AG10803 (cell line): ENCODE measurements around the gene NECTIN2.
"Not testable (repeated sequence)": the region's sequence is repeated elsewhere in the genome, so short reads cannot be mapped to it uniquely, and the experiment has no call there.

Source experiments
- DNase-seq: peaks from one replicate; pipeline ENCODE4 v3.0.0; 2010; ENCODE audit warnings: low read depth
- H3K4me3 ChIP-seq: 2 replicates; pipeline ENCODE4 v1.5.1; 2011; ENCODE audit warnings: mild to moderate bottlenecking, low read length, control low read depth
- TF ChIP-seq, protein P1 (sequence below): conservative IDR thresholded peaks from 2 replicates; pipeline ENCODE4 v1.5.1; 2011; ENCODE audit warnings: mild to moderate bottlenecking, low read length, control low read depth, inconsistent platforms

Gene NECTIN2

DNA sequence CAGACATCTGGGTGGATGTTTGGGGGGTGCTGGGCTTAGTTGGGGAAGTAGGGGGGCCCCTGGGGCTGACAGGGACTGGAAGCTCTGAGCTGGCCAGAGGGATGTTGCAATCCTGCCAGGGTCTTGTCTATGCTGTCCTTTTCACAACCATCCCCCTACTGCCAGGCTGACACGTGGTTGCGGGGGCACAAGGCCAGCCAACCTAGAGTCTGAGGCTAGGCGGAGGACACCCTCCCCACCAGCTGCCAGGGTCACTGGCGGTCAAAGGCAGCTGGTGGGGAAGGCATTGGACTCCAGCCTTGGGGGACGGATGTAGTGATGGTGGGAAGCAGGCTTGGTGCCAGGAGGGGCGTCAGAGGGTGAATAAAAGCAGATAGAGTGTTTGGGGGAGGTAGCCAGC lies 66.8 kb downstream of the NECTIN2 start:
- TF ChIP-seq, protein P1, sequence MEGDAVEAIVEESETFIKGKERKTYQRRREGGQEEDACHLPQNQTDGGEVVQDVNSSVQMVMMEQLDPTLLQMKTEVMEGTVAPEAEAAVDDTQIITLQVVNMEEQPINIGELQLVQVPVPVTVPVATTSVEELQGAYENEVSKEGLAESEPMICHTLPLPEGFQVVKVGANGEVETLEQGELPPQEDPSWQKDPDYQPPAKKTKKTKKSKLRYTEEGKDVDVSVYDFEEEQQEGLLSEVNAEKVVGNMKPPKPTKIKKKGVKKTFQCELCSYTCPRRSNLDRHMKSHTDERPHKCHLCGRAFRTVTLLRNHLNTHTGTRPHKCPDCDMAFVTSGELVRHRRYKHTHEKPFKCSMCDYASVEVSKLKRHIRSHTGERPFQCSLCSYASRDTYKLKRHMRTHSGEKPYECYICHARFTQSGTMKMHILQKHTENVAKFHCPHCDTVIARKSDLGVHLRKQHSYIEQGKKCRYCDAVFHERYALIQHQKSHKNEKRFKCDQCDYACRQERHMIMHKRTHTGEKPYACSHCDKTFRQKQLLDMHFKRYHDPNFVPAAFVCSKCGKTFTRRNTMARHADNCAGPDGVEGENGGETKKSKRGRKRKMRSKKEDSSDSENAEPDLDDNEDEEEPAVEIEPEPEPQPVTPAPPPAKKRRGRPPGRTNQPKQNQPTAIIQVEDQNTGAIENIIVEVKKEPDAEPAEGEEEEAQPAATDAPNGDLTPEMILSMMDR: no peak
- no peak overlapping the region for H3K4me3 ChIP-seq
- DNase-seq: no peak

DNA sequence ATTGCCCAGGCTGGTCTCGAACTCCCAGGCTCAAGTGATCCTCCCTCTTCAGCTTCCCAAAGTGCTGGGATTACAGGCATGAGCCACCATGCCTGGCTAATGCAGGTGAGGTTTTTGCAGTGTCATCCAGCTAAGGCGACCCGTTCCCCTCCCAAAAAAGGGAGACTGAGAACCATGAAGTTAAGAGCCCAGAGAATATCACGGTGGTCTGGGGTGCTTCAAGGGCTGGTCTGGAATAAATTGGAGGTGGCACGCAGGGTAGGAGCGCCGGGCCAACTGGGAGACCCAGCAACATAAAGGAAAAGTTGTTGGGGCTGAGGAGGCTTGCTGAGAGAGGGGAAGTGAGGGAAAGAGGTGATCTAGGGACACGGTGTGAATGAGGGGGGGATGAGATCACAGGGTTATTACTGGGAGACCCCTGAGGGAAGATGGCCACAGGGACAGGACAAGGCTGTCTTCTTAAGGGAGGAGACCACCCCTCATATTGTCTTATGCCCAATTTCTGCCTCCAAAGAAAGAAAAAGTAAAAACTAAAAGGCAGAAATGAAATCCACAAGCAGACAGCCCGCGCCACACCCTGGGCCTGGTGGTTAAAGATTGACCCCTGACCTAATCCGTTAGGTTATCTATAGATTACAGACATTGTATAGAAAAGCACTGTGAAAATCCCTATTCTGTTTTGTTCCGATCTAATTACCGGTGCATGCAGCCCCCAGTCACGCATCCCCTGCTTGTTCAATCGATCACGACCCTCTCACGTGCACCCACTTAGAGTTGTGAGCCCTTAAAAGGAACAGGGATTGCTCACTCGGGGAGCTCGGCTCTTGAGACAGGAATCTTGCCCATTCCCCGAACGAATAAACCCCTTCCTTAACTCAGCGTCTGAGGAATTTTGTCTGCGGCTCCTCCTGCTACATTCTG lies 67.7 kb downstream of the NECTIN2 start:
- not testable (repeated sequence) for H3K4me3 ChIP-seq, DNase-seq

DNA sequence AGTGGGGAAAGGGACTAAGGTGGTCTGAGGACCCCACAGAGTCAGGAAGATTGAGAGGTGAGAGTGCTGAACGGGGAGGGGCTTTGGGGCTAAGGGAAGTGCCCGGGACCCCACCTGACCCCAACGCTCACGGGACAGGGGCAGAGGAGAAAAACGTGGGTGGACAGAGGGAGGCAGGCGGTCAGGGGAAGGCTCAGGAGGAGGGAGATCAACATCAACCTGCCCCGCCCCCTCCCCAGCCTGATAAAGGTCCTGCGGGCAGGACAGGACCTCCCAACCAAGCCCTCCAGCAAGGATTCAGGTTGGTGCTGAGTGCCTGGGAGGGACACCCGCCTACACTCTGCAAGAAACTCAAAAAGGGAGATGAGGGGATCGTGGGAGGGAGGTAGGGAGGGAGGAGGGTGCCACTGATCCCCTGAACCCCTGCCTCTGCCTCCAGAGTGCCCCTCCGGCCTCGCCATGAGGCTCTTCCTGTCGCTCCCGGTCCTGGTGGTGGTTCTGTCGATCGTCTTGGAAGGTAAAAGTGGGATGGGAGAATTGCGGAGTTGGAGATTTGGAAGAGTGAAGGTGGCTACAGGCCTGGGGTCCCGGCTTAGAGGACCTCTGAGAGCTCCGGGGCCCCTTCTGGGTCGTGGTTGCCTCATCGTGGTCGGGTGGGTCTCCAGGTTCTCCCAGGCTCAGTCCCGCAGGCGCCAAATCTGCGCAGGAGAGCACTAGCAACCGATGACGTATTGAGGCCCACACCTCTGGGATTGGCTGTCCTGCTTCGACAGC lies 68.5 kb downstream of the NECTIN2 start, which contains the start of gene APOC1:
TSS of gene APOC1 (plus strand) at position 176 of the 774 bp plus-strand sequence. CDS start at position 460, 284 bp downstream.
- peak within 1 kb of the TSS; percentile 67 for H3K4me3 ChIP-seq
- DNase-seq: peak; percentile 59

DNA sequence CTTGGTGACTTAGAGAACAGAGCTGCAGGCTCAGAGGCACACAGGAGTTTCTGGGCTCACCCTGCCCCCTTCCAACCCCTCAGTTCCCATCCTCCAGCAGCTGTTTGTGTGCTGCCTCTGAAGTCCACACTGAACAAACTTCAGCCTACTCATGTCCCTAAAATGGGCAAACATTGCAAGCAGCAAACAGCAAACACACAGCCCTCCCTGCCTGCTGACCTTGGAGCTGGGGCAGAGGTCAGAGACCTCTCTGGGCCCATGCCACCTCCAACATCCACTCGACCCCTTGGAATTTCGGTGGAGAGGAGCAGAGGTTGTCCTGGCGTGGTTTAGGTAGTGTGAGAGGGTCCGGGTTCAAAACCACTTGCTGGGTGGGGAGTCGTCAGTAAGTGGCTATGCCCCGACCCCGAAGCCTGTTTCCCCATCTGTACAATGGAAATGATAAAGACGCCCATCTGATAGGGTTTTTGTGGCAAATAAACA lies 78.2 kb downstream of the NECTIN2 start:
- TF ChIP-seq, protein P1: no peak
- DNase-seq: no peak

DNA sequence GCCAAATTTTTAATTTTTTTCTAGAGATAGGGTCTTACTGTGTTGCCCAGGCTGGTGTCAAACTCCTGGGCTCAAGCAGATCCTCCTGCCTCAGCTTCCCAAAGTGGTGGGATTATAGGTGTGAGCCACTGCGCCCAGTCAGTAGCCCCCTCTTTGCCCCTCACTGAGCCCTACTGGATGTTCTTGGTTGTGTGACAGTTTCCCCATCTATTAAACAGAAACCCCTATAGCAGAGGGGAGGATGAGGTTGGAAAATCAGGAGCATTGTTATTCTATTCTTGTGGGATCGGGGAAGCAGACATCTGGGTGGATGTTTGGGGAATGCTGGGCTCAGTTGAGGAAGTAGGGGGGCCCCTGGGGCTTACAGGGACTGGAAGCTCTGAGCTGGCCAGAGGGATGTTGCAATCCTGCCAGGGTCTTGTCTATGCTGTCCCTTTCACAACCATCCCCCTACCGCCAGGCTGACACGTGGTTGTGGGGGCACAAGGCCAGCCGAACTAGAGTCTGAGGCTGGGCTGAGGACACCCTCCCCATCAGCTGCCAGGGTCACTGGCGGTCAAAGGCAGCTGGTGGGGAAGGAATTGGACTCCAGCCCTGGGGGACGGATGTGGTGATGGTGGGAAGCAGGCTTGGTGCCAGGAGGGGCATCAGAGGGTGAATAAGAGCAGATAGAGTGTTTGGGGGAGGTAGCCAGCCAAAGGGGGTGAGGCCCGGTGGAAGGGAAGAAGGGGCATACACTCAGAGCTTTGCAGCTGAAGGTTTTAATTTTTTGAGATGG lies 79.2 kb downstream of the NECTIN2 start:
- TF ChIP-seq, protein P1: no peak
- peak; percentile 76 for DNase-seq
- no peak overlapping the region for H3K4me3 ChIP-seq

More for the DNA sequence above, 78.2 kb downstream of the NECTIN2 start:
- no peak overlapping the region for H3K4me3 ChIP-seq

DNA sequence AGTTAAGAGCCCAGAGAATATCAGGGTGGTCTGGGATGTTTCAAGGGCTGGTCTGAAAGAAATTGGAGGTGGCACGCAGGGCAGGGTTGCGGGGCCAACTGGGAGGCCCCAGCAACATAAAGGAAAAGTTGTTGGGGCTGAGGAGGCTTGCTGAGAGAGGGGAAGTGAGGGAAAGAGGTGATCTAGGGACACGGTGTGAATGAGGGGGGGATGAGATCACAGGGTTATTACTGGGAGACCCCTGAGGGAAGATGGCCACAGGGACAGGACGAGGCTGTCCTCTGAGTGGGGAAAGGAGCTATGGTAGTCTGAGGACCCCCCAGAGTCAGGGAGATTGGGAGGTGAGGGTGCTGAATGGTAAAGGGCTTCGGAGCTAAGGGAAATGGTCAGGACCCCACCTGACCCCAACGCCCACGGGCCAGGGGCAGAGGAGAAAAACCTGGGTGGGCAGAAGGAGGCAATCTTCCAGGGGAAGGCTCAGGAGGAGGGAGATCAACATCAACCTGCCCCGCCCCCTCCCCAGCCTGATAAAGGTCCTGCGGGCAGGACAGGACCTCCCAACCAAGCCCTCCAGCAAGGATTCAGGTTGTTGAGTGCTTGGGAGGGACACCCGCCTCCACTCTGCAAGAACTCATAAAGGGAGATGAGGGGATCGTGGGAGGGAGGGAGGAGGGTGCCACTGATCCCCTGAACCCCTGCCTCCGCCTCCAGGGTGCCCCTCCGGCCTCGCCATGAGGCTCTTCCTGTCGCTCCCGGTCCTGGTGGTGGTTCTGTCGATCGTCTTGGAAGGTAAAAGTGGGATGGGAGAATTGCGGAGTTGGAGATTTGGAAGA lies 80.4 kb downstream of the NECTIN2 start:
- H3K4me3 ChIP-seq: not testable (repeated sequence)

DNA sequence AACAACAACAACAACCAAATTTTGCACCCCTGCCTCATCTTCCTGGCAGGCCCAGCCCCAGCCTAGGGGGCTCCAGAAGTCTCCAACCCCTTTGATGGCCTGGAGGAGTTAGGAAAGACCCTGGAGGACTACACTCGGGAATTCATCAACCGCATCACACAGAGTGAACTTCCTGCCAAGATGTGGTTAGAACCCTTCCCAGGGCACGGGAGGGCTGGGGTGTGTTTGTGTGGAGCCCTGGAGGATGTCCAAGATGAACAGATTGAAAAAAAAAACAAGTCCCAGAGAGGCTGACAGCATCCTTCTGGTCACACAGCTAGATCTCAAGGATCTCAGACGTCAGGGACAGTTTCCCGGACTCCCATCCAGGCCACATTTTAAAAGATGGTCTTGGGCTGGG lies 81.6 kb downstream of the NECTIN2 start:
- H3K4me3 ChIP-seq: no peak overlapping the region
- TF ChIP-seq, protein P1: no peak
- DNase-seq: peak; percentile 69

More for the DNA sequence above, 80.4 kb downstream of the NECTIN2 start:
- not testable (repeated sequence) for DNase-seq

DNA sequence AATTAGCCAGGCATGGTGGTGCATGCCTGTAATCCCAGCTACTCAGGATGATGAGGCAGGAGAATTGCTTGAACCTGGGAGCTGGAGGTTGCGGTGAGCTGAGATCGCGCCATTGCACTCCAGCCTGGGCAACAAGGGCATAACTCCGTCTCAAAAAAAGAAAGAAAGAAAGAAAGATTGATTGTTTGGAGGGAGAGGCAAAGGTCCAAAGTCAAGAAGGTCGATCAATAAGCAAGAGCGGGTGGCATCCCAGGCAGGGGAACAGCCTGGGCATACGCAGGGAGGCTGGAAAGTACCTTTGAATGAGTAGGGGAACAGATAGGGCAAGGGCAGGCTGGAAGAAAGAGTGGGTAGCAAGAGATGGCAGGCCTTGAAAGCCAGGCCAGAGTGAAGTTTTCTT lies 84.0 kb downstream of the NECTIN2 start:
- no peak overlapping the region for H3K4me3 ChIP-seq
- no peak for DNase-seq
- TF ChIP-seq, protein P1: no peak
